ENCODE data around the gene ACRBP.

Gene ACRBP

GRCh38 chr12:6646276-6647082 is 753 bp downstream of the ACRBP start:
- DNase-seq = no peak

- no peak for DNase-seq
These were observed 2.3 kb downstream of the ACRBP start for GRCh38 chr12:6644903-6645302.

GRCh38 chr12:6644257-6644596 is 3.0 kb downstream of the ACRBP start:
- DNase-seq = no peak

GRCh38 chr12:6643569-6644256 is 3.5 kb downstream of the ACRBP start:
- DNase-seq = no peak

- DNase-seq = no peak
These were observed 6.1 kb downstream of the ACRBP start for GRCh38 chr12:6641131-6641530.

GRCh38 chr12:6640497-6640896 is 6.7 kb downstream of the ACRBP start:
- no peak for DNase-seq

GRCh38 chr12:6639151-6639801 is 8.0 kb downstream of the ACRBP start:
- DNase-seq = no peak

GRCh38 chr12:6638305-6638704 is 8.9 kb downstream of the ACRBP start:
- DNase-seq = no peak

GRCh38 chr12:6635856-6636531 is 11.2 kb downstream of the ACRBP start, which contains the start of gene LPAR5:
TSS of gene LPAR5 (minus strand) at chr12:6635959. CDS start at chr12:6621248, 14,711 bp downstream.
- DNase-seq = peak; percentile 49

GRCh38 chr12:6635375-6635855 is 11.8 kb downstream of the ACRBP start:
- peak; percentile 29 for DNase-seq

- DNase-seq = peak; percentile 36
These were observed 14.9 kb downstream of the ACRBP start for GRCh38 chr12:6632026-6632983.

- DNase-seq = no peak
These were observed 15.7 kb downstream of the ACRBP start for GRCh38 chr12:6631549-6631961.

- DNase-seq = no peak
These were observed 16.5 kb downstream of the ACRBP start for GRCh38 chr12:6630736-6631135.

- no peak for DNase-seq
These were observed 19.6 kb downstream of the ACRBP start for GRCh38 chr12:6627616-6628015.

- DNase-seq = no peak
These were observed 20.5 kb downstream of the ACRBP start for GRCh38 chr12:6626654-6627283.

- DNase-seq = no peak
These were observed 26.4 kb downstream of the ACRBP start for GRCh38 chr12:6620885-6621274.

GRCh38 chr12:6620137-6620884 is 26.9 kb downstream of the ACRBP start:
- DNase-seq = peak; percentile 69

- no peak for DNase-seq
These were observed 28.6 kb downstream of the ACRBP start for GRCh38 chr12:6618483-6619225.

- no peak for DNase-seq
These were observed 31.4 kb downstream of the ACRBP start for GRCh38 chr12:6615802-6616201.
